ENCODE data around the gene P3H3.
"Not testable (repeated sequence)": the region's sequence is repeated elsewhere in the genome, so short reads cannot be mapped to it uniquely, and the experiment has no call there.

P3H3 gene

DNA sequence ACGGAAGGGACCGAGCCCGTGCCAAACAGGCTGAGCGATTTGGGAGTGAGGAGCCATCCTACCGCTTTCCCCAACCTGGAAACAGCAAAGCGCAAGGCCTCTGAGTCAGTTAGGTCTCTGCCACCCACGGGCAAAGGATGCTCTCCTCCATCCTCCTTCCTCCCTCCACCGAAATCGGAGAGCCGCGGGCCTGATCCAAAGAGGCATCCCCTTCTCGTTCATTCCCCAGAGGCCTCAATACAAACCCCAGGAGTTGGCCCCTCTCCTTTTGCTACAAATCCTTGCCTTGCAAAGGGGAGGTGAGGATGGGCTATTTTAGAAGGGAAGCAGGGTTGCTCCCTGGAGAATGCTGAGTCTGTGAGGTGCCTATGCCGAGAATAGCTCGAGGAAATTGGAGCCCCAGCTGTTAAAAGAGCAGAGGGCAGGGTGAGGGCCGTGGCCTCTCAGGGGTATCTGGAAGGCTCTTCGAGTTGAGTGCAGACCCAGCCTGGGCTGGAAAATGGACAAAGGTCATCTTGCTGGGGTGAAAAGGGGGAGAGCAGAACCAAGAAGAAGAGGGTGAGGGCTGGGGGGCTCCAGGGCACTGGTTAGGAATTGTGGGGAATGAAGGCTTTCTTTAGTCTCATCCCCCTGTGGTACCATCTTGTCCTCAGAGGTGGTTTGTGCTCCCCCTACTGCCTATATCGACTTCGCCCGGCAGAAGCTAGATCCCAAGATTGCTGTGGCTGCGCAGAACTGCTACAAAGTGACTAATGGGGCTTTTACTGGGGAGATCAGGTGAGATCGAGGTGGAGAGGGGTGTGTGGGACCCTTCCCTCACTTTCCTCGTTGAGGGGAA, 40.2 kb downstream of the P3H3 start:
- DNase-seq, result no peak

GRCh38 chr12:6869049-6870021, 41.1 kb downstream of the P3H3 start:
- DNase-seq, result peak; percentile 77 to 89

DNA sequence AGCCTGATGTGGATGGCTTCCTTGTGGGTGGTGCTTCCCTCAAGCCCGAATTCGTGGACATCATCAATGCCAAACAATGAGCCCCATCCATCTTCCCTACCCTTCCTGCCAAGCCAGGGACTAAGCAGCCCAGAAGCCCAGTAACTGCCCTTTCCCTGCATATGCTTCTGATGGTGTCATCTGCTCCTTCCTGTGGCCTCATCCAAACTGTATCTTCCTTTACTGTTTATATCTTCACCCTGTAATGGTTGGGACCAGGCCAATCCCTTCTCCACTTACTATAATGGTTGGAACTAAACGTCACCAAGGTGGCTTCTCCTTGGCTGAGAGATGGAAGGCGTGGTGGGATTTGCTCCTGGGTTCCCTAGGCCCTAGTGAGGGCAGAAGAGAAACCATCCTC, 42.1 kb downstream of the P3H3 start:
- DNase-seq, result not testable (repeated sequence)

DNA sequence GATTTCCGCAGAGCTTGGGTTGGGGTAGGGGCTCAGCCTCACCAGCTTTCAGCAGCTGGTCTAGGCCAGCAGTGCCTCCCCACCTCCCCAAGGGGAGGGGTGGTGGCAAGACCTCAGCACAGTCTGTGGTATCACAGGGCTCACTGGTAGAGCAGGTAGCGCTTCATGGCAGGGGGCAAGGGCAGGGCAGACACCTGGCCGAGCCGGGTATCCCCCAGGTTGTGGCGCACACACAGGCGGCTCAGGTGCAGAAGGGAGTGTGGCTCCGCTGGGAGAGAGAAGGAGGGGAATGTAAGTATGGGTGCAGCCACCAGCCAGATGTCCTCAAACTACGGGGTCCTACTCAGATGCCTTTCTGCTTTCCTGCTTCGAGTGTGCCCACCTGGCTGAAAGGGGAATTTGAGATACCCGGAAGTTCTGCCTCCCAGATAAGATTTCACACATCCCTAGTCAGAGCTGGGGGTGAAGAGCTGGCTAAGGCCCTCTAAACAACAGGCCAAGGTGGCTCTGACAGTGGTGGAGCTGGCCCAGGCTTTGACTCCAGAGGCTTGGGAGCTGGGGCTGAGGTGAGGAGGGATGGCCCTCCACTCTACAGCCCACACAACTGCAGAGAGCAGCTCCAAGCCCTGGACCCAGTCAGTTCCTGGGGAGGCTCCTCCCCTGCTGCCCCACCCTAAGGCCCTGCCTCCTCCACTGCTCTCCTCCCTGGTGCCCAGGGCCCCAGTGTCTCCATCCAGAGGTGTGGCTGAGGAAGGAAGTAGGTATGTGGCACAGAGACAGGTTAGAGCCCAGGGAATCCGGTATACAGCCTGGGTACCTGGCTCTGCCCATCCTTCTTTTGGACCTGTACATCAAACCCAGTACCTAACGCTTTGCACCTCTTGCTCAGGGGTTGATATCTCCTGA, 43.1 kb downstream of the P3H3 start:
- no peak for DNase-seq

- peak; percentile 80 to 83 for DNase-seq
Measured at GRCh38 chr12:6872073-6873048, 44.2 kb downstream of the P3H3 start.

DNA sequence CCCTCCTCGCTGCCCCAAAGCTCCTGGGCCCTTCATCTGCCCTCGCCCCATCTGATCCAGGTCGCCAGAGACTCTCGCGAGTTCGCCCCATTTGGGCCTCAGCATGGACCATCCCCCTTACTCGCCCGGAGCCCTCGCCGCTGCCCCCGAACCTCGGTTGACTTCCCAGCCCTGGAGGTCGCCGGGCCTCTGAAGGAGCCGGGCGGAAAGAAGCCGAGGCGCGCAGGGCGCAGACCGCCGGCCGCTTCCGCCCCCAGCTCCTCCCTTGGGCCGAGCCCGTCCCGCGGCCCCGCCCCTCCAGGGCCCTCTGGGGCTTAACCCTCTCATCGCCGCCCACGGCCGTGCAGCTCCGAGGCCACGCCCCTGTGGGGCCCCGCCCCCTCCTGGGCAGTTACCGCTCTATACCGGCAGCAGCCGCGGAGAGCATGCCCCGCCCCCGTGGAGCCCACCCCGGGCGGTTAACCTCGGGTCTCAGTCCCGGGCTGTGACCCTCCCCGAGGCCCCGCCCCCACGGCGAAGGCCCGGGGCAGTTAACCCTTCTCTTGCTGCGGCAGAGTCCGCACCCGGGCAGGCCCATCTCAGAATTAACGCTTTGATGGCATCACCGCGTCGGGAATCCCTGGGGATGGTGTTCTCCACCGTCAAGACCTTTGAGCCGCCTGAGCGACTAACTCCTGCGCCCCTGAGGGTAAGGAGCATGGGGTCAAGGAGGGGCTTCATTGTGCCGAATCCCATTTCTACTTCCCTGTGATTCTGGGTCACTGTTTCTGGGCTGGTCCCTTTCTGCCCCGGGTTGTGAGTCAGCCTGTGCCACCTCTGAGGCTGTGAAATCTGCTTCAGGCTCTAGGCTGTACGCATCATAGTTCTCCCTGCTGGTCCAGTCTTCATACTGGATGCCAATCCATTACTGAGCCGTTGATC, 45.1 kb downstream of the P3H3 start, which contains the start of gene SPSB2:
Gene SPSB2, minus strand, starts transcription at position 210 of the 921 bp plus-strand sequence. CDS start 402 bp downstream, outside the sequence.
- DNase-seq, result peak; percentile 99

- not testable (repeated sequence) for DNase-seq
Measured at GRCh38 chr12:6874015-6874368, 45.8 kb downstream of the P3H3 start.

DNA sequence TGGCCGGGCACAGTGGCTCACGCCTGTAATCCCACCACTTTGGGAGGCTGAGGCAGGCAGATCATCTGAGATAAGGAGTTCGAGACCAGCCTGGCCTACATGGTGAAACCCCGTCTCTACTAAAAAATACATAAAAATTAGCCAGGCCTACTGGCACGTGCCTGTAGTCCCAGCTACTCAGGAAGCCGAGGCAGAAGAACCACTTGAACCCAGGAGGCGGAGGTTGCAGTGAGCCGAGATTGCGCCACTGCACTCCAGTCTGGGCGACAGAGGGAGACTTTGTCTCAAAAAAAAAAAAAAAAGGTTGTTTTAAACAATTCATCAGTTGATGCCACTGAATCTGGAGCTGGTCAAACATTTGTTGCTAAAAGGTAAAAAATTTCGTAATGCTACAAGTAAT, 51.6 kb downstream of the P3H3 start:
- not testable (repeated sequence) for DNase-seq

DNA sequence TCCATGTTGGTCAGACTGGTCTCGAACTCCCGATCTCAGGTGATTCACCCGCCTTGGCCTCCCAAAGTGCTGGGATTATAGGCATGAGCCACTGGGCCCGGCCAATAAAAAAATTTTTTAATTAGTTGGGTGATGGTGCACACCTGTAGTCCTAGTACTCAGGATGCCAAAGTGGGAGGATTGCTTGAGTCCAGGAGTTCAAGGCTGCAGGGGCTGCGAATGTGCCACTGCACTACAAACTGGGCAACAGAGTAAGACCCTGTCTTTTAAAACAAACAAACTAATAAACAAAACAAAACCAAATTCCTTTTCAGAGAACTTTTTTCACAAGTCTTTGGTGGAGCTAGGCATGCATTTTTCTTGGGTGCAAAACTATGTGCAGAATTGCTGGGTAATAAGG, 55.0 kb downstream of the P3H3 start:
- no peak for DNase-seq

DNA sequence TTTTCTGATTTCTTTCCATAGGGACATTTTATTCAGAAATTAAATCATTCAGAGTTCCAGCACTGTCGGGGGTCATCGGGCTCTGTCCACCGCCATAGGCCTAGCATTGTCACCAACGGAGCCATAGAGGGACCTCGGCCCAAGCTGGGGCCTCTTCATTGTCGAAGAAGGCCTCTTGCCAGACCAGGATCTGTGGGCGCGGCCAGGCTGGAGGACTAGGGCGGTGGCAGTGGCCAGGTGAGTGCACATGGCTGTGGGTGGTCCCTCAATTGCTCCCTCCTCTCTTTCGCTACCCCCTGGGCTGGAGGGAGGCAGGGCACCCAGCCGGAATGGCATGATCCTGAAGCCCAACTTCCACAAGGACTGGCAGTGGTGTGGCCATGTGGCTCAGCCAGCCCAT, 55.5 kb downstream of the P3H3 start:
- DNase-seq, result no peak

GRCh38 chr12:6884539-6884938, 56.3 kb downstream of the P3H3 start:
- DNase-seq, result no peak

GRCh38 chr12:6886206-6886999, 58.2 kb downstream of the P3H3 start:
- DNase-seq, result not testable (repeated sequence)

DNA sequence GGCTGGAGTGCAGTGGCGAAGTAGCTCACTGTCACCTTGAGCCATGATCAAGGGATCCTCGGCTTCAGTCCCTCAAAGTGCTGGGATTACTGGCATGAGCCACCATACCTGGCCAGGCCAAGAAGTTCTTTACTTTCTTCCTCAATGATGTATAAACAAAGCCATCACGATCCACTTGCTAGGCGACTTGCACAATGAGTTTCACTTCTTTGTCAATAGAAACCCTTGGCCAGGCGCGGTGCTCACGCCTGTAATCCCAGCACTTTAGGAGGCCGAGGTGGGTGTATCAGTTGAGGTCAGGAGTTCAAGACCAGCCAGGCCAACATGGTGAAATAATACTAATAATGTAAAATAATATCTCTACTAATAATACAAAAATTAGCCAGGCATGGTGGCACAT, 59.3 kb downstream of the P3H3 start:
- DNase-seq, result no peak

GRCh38 chr12:6888360-6888759, 60.2 kb downstream of the P3H3 start:
- DNase-seq, result no peak

GRCh38 chr12:6888794-6889193, 60.6 kb downstream of the P3H3 start:
- not testable (repeated sequence) for DNase-seq
